Neural progenitor cell (in vitro differentiated cells): ENCODE measurements around the gene BMP2K. TPM values are rescaled to one million over a fixed set of nuclear protein-coding genes. Genes with fewer than 3 reads are reported as not detected.
"Not testable (repeated sequence)": the region's sequence is repeated elsewhere in the genome, so short reads cannot be mapped to it uniquely, and the experiment has no call there.

Experiments
- DNase-seq: peaks from one replicate; pipeline ENCODE4 v3.0.0-alpha.2; 2016; ENCODE audit warnings: low spot score
- H2AFZ ChIP-seq: fragments of 200-600 bp; sonication (generic); replicated peaks from 2 replicates; pipeline ENCODE4 v1.6.1; 2016; ENCODE audit warnings: antibody characterized with exemption
- H3F3A ChIP-seq: fragments of 200-600 bp; sonication (generic); 2 replicates; pipeline ENCODE4 v1.6.1; 2016; ENCODE audit warnings: antibody characterized with exemption, low read depth
- H3K27ac ChIP-seq: fragments of 200-600 bp; sonication (generic); 2 replicates; pipeline ENCODE4 v1.5.1; 2016; ENCODE audit warnings: mild to moderate bottlenecking
- H3K27me3 ChIP-seq: fragments of 200-600 bp; sonication (generic); 2 replicates; pipeline ENCODE4 v1.6.1; 2016; ENCODE audit warnings: mild to moderate bottlenecking, moderate library complexity
- H3K36me3 ChIP-seq: fragments of 200-600 bp; sonication (generic); 2 replicates; pipeline ENCODE4 v1.5.1; 2016
- H3K4me1 ChIP-seq: fragments of 200-600 bp; sonication (generic); 2 replicates; pipeline ENCODE4 v1.6.1; 2016; ENCODE audit warnings: mixed run types
- H3K4me2 ChIP-seq: fragments of 200-600 bp; sonication (generic); 2 replicates; pipeline ENCODE4 v1.6.1; 2016
- H3K4me3 ChIP-seq: fragments of 200-600 bp; sonication (generic); 2 replicates; pipeline ENCODE4 v1.5.1; 2016
- H3K79me2 ChIP-seq: fragments of 200-600 bp; sonication (generic); 2 replicates; pipeline ENCODE4 v1.6.1; 2016; ENCODE audit warnings: low read depth
- H3K9ac ChIP-seq: fragments of 200-600 bp; sonication (generic); 2 replicates; pipeline ENCODE4 v1.6.1; 2016
- H3K9me3 ChIP-seq: fragments of 200-600 bp; sonication (generic); 2 replicates; pipeline ENCODE4 v1.5.1; 2016; ENCODE audit warnings: low read depth
- H4K20me1 ChIP-seq: fragments of 200-600 bp; sonication (generic); 2 replicates; pipeline ENCODE4 v1.6.1; 2016; ENCODE audit warnings: low read depth
- H3K27ac Mint-ChIP-seq: 3 replicates; pipeline ENCODE4 v1.8.0; 2021; ENCODE audit warnings: mixed read lengths
- H3K27me3 Mint-ChIP-seq: 2 replicates; pipeline ENCODE4 v1.8.0; 2022; ENCODE audit warnings: low read depth, mild to moderate bottlenecking, inconsistent platforms, moderate library complexity, mixed read lengths; ENCODE audit not compliant: insufficient read depth
- H3K36me3 Mint-ChIP-seq: 3 replicates; pipeline ENCODE4 v1.8.0; 2021; ENCODE audit warnings: mixed read lengths
- H3K4me1 Mint-ChIP-seq: 3 replicates; pipeline ENCODE4 v1.8.0; 2021; ENCODE audit warnings: mixed read lengths
- H3K4me3 Mint-ChIP-seq: 3 replicates; pipeline ENCODE4 v1.8.0; 2021; ENCODE audit warnings: mild to moderate bottlenecking, moderate library complexity, mixed read lengths
- H3K9me3 Mint-ChIP-seq: 3 replicates; pipeline ENCODE4 v1.8.0; 2020; ENCODE audit warnings: mixed read lengths
- EZH2 ChIP-seq: fragments of 200-600 bp; sonication (generic); IDR thresholded peaks from 2 replicates; pipeline ENCODE4 v1.6.1; 2017; ENCODE audit warnings: antibody characterized with exemption, mild to moderate bottlenecking, moderate library complexity
- EZH2phosphoT487 ChIP-seq: fragments of 200-600 bp; sonication (generic); IDR thresholded peaks from 2 replicates; pipeline ENCODE4 v1.6.1; 2017; ENCODE audit warnings: antibody characterized with exemption
- total RNA-seq: library from RNA; depleted of rRNA; stranded (reverse); fragments of >200 nt; gene quantifications from 2 replicates; pipeline ENCODE4 v1.2.3, GENCODE V29; 2015; ENCODE audit warnings: low replicate concordance
- TF ChIP-seq, protein P1 (sequence below): fragments of 200-600 bp; sonication (generic); IDR thresholded peaks from 2 replicates; pipeline ENCODE4 v1.5.1; 2017; ENCODE audit warnings: antibody characterized with exemption, mild to moderate bottlenecking

Gene BMP2K
- total RNA-seq, 1 donor from 2014 or later = 62.0 TPM

DNA sequence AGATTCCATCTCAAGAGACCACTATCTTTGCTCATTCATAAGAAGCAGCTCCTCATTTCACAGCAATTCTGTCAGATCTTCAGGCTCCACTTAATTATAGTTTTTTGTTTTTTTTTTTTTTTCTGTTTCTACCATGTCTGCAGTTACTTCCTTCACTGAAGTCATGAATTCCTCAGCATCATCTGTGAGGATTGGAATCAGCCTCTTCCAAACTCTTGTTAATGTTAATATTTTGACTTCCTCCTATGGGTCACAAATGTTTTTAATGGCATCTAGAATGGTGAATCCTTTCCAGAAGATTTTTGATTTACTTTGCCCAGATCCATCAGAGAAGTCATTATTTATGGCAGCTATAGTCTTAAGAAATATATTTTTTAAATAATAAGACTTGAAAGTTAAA lies 53.1 kb downstream of the BMP2K start:
- no peak overlapping the region for H3K4me3 ChIP-seq
- H3K27me3 ChIP-seq = no peaks in the 10 kb centered on the region
- H3K79me2 ChIP-seq = peaks cover 8% of the 10 kb centered on the region
- no peak overlapping the region for H3K27ac ChIP-seq
- H3F3A ChIP-seq = no peaks in the 10 kb centered on the region
- H3K36me3 ChIP-seq = no peaks in the 10 kb centered on the region
- H3K4me1 ChIP-seq = no peaks in the 10 kb centered on the region
- H3K4me2 ChIP-seq = no peak overlapping the region
- DNase-seq = no peak
- TF ChIP-seq EZH2 (no peak), EZH2phosphoT487 (no peak)
- TF ChIP-seq, protein P1, sequence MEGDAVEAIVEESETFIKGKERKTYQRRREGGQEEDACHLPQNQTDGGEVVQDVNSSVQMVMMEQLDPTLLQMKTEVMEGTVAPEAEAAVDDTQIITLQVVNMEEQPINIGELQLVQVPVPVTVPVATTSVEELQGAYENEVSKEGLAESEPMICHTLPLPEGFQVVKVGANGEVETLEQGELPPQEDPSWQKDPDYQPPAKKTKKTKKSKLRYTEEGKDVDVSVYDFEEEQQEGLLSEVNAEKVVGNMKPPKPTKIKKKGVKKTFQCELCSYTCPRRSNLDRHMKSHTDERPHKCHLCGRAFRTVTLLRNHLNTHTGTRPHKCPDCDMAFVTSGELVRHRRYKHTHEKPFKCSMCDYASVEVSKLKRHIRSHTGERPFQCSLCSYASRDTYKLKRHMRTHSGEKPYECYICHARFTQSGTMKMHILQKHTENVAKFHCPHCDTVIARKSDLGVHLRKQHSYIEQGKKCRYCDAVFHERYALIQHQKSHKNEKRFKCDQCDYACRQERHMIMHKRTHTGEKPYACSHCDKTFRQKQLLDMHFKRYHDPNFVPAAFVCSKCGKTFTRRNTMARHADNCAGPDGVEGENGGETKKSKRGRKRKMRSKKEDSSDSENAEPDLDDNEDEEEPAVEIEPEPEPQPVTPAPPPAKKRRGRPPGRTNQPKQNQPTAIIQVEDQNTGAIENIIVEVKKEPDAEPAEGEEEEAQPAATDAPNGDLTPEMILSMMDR = no peak
- no peak overlapping the region for H3K27ac Mint-ChIP-seq
- H3K9me3 Mint-ChIP-seq = no peaks in the 10 kb centered on the region
- no peaks in the 10 kb centered on the region for H3K4me1 Mint-ChIP-seq
- no peak overlapping the region for H3K4me3 Mint-ChIP-seq
- no peak overlapping the region for H2AFZ ChIP-seq
- peaks cover 3% of the 10 kb centered on the region for H3K27me3 Mint-ChIP-seq
- peaks cover 34% of the 10 kb centered on the region for H3K36me3 Mint-ChIP-seq
- no peaks in the 10 kb centered on the region for H3K9me3 ChIP-seq
- no peak overlapping the region for H3K9ac ChIP-seq
- no peaks in the 10 kb centered on the region for H4K20me1 ChIP-seq

DNA sequence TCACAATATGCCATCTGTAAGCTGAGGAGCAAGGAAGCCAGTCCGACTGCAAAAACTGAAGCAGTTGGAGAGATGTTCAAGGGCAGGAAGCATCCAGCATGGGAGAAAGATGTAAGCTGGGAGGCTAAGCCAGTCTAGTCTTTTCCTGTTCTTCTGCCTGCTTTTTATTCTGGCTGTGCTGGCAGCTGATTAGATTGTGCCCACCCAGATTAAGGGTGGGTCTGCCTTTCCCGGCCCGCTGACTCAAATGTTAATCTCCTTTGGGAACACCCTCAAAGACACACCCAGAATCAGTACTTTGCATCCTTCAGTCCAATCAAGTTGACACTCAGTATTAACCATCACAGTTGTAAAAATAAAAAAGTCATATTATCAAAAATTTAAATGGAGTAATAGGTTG lies 63.5 kb downstream of the BMP2K start:
- H3K9ac ChIP-seq, H3K27me3 ChIP-seq, H2AFZ ChIP-seq, DNase-seq, H3K4me1 ChIP-seq, H3K9me3 Mint-ChIP-seq, H3K27ac ChIP-seq, H3K9me3 ChIP-seq, H3K4me3 ChIP-seq, H3K27ac Mint-ChIP-seq, H3F3A ChIP-seq, H3K27me3 Mint-ChIP-seq, H4K20me1 ChIP-seq, H3K4me3 Mint-ChIP-seq, H3K4me1 Mint-ChIP-seq, H3K4me2 ChIP-seq, H3K79me2 ChIP-seq, H3K36me3 ChIP-seq: not testable (repeated sequence)
- H3K36me3 Mint-ChIP-seq = peaks cover 29% of the 10 kb centered on the region

DNA sequence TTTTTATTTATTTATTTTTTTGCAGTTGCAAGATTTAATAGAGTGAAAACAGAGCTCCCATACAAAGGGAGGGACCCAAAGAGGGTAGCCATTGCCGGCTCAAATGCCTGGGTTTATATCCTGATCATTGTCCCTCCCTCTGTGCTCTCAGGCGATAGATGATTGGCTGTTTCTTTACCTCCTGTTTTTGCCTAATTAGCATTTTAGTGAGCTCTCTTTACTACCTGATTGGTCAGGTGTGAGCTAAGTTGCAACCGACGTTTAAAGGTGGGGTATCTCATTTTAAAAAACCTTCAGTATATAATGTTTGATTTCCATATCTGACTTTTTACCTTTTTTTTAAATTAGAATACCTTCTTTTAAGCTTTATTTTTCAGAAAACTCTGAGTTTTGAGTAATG lies 64.1 kb downstream of the BMP2K start:
- H3K4me1 ChIP-seq, H3K79me2 ChIP-seq, H2AFZ ChIP-seq, H3K4me2 ChIP-seq, H3K36me3 ChIP-seq, H3K27ac Mint-ChIP-seq, DNase-seq, H3K9me3 Mint-ChIP-seq, H3K4me3 Mint-ChIP-seq, H3K4me1 Mint-ChIP-seq, H3F3A ChIP-seq, H3K9me3 ChIP-seq, H3K9ac ChIP-seq, H4K20me1 ChIP-seq, H3K27me3 Mint-ChIP-seq, H3K4me3 ChIP-seq, H3K27ac ChIP-seq, H3K27me3 ChIP-seq: not testable (repeated sequence)
- H3K36me3 Mint-ChIP-seq = peaks cover 26% of the 10 kb centered on the region

DNA sequence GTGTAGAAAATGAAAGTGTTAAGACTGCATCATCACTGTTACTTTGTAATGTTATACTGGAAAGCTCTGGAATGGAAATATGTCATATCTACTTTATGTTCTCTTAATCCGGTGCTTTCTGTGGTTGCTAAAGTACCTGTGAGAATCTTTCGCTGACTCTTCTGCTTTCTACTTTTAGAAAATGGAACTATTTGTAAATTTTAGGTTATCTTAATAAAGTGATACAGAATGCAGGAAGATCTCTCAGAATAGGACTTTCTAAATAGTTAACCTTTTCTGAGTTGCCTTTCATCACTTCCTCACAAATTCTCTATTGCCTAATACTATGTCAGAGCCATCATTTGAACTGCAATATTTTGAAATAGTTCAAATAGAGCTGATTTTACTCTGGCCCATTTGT lies 69.3 kb downstream of the BMP2K start:
- no peak overlapping the region for H3K4me3 Mint-ChIP-seq
- H4K20me1 ChIP-seq = no peaks in the 10 kb centered on the region
- H3K4me1 Mint-ChIP-seq = no peaks in the 10 kb centered on the region
- H3K9me3 Mint-ChIP-seq = no peaks in the 10 kb centered on the region
- H3K9ac ChIP-seq = no peak overlapping the region
- H3K27ac ChIP-seq = no peak overlapping the region
- TF ChIP-seq EZH2 (no peak), EZH2phosphoT487 (no peak)
- TF ChIP-seq, protein P1 = no peak
- no peaks in the 10 kb centered on the region for H3K79me2 ChIP-seq
- H3K36me3 ChIP-seq = no peaks in the 10 kb centered on the region
- DNase-seq = no peak
- no peak overlapping the region for H3K4me3 ChIP-seq
- H3K4me1 ChIP-seq = no peaks in the 10 kb centered on the region
- no peaks in the 10 kb centered on the region for H3K27me3 ChIP-seq
- no peaks in the 10 kb centered on the region for H3K27me3 Mint-ChIP-seq
- H3K27ac Mint-ChIP-seq = no peak overlapping the region
- no peaks in the 10 kb centered on the region for H3K9me3 ChIP-seq
- no peaks in the 10 kb centered on the region for H3F3A ChIP-seq
- peaks cover 6% of the 10 kb centered on the region for H3K36me3 Mint-ChIP-seq
- H3K4me2 ChIP-seq = no peak overlapping the region
- H2AFZ ChIP-seq = no peak overlapping the region
